HepG2 (cell line): ENCODE measurements around the gene OSGIN1. TPM values are rescaled to one million over a fixed set of nuclear protein-coding genes. Genes with fewer than 3 reads are reported as not detected.

Experiments used
- CBX1 ChIP-seq: IDR thresholded peaks from one replicate; pipeline ENCODE4 v1.6.1; 2016; ENCODE audit warnings: antibody characterized with exemption, low read depth
- GABPB1 ChIP-seq: IDR thresholded peaks from 2 replicates; pipeline ENCODE4 v1.6.1; 2016; ENCODE audit warnings: mild to moderate bottlenecking, missing genetic modification reagents, moderate library complexity, missing compliant biosample characterization
- HOXA3 ChIP-seq: sonication (generic); formaldehyde crosslinking; IDR thresholded peaks from 2 replicates; pipeline ENCODE4 v1.5.0; 2020; ENCODE audit warnings: missing genetic modification reagents
- KAT8 ChIP-seq: IDR thresholded peaks from 2 replicates; pipeline ENCODE4 v1.6.1; 2016; ENCODE audit warnings: missing genetic modification reagents, missing compliant biosample characterization
- KIAA2018 ChIP-seq: sonication (generic); formaldehyde crosslinking; IDR thresholded peaks from 2 replicates; pipeline ENCODE4 v1.5.0; 2020; ENCODE audit warnings: mild to moderate bottlenecking, missing genetic modification reagents, borderline replicate concordance
- RXRA ChIP-seq: sonication (generic); formaldehyde crosslinking; IDR thresholded peaks from 2 replicates; pipeline ENCODE4 v1.5.1; 2020; ENCODE audit warnings: missing genetic modification reagents
- ZBTB20 ChIP-seq: sonication (generic); formaldehyde crosslinking; IDR thresholded peaks from 2 replicates; pipeline ENCODE4 v1.8.1; 2023; ENCODE audit warnings: missing genetic modification reagents, low read depth, mild to moderate bottlenecking, borderline replicate concordance
- ZMAT5 ChIP-seq: sonication (generic); formaldehyde crosslinking; IDR thresholded peaks from 2 replicates; pipeline ENCODE4 v1.5.0; 2020; ENCODE audit warnings: mild to moderate bottlenecking, low read depth, missing genetic modification reagents, borderline replicate concordance
- ZNF224 ChIP-seq: sonication (generic); formaldehyde crosslinking; IDR thresholded peaks from 2 replicates; pipeline ENCODE4 v1.5.0; 2020; ENCODE audit warnings: mild to moderate bottlenecking, missing genetic modification reagents
- ZNF441 ChIP-seq: sonication (generic); formaldehyde crosslinking; IDR thresholded peaks from 2 replicates; pipeline ENCODE4 v1.7.0; 2021; ENCODE audit warnings: missing genetic modification reagents, borderline replicate concordance
- ZNF567 ChIP-seq: sonication (generic); formaldehyde crosslinking; IDR thresholded peaks from 2 replicates; pipeline ENCODE4 v1.8.1; 2023; ENCODE audit warnings: mild to moderate bottlenecking, missing genetic modification reagents, borderline replicate concordance
- ZNF687 ChIP-seq: sonication (generic); formaldehyde crosslinking; IDR thresholded peaks from 2 replicates; pipeline ENCODE4 v1.5.1; 2020; ENCODE audit warnings: mild to moderate bottlenecking, missing genetic modification reagents, moderate library complexity
- ZNF776 ChIP-seq: sonication (generic); formaldehyde crosslinking; IDR thresholded peaks from 2 replicates; pipeline ENCODE4 v1.4.0; 2020; ENCODE audit warnings: mild to moderate bottlenecking, missing genetic modification reagents
- ZNF788 ChIP-seq: sonication (generic); formaldehyde crosslinking; IDR thresholded peaks from 2 replicates; pipeline ENCODE4 v1.5.0; 2020; ENCODE audit warnings: mild to moderate bottlenecking, missing genetic modification reagents, borderline replicate concordance
- ZSCAN21 ChIP-seq: sonication (generic); formaldehyde crosslinking; IDR thresholded peaks from 2 replicates; pipeline ENCODE4 v1.8.0; 2022; ENCODE audit warnings: mild to moderate bottlenecking, missing genetic modification reagents, moderate library complexity, borderline replicate concordance
- polyA plus RNA-seq, 8 experiments: library from polyadenylated mRNA; depleted of rRNA in 3 of 8; stranded (reverse) in 7 of 8; unstranded in 1 of 8; fragments of >200 nt; fragmentation: Illumina TruSeq in 4 of 8; extraction: Trizol in 4 of 8; gene quantifications; 2 replicates each; pipeline versions ENCODE4 v1.2.1 to v1.2.3, GENCODE V29; 2011 to 2016; ENCODE audit warnings: low read depth in 4 of 8, missing spikeins in 1 of 8, mixed read lengths in 1 of 8; ENCODE audit not compliant: insufficient read depth in 1 of 8
- total RNA-seq, 5 experiments: library from RNA; depleted of rRNA; stranded (reverse); fragments of >200 nt; fragmentation: Illumina TruSeq; extraction: Trizol; gene quantifications; 2 replicates each; pipeline ENCODE4 v1.2.3, GENCODE V29; 2016; ENCODE audit warnings: low read depth in 1 of 5

Gene OSGIN1
- total and polyA plus RNA-seq, 2 of the 13 experiments (the other 11 are each of a cell fraction or from before 2014, with no cell fraction given), result 20.5 to 27.1 TPM

- TF ChIP-seq KIAA2018 (no peak), RXRA (CRISPR knock-in tag) (peak; percentile 100), HOXA3 (CRISPR knock-in tag) (peak; percentile 91; the same call in 1 of the 2 replicates), ZNF687 (CRISPR knock-in tag) (peak; percentile 73), ZNF441 (CRISPR knock-in tag) (peak; percentile 88), CBX1 (no peak), ZNF567 (peak; percentile 59; the same call in 1 of the 2 replicates), ZNF776 (no peak), KAT8 (CRISPR knock-in tag) (peak; percentile 92), ZMAT5 (CRISPR knock-in tag) (no peak), ZSCAN21 (CRISPR knock-in tag) (peak; percentile 97), ZNF788 (CRISPR knock-in tag) (peak; percentile 97), GABPB1 (CRISPR knock-in tag) (peak; percentile 61), ZBTB20 (peak; percentile 90; the same call in 1 of the 2 replicates), ZNF224 (CRISPR knock-in tag) (peak; percentile 84; the same call in 1 of the 2 replicates)
Observed at GRCh38 chr16:83942815-83943515, 10.1 kb upstream of the OSGIN1 start (continued).
